ENCODE data around the gene NDUFA11.
"Not testable (repeated sequence)": the region's sequence is repeated elsewhere in the genome, so short reads cannot be mapped to it uniquely, and the experiment has no call there.

The NDUFA11 gene

DNA sequence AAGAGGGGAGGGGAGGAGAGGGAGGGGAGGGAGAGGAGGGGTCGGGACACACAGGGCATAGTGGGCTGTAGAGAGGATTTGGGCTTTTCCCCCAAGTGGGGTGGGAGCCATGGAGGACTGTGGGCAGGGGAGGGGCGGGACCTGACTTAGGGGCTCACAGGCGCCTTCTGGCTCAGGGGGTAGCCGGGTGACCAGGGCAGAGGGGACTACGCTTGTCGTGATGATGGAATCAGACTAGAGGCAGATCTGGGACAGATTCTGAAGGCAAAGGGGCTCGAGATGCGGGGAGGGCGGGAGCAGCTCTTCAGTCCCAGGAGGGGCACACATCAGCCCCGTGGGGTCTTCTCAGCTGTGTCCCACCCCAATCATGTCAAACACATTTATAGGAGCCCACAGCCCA, 13.5 kb downstream of the NDUFA11 start:
- DNase-seq (ENCODE audit: low read depth, low spot score): no peak

DNA sequence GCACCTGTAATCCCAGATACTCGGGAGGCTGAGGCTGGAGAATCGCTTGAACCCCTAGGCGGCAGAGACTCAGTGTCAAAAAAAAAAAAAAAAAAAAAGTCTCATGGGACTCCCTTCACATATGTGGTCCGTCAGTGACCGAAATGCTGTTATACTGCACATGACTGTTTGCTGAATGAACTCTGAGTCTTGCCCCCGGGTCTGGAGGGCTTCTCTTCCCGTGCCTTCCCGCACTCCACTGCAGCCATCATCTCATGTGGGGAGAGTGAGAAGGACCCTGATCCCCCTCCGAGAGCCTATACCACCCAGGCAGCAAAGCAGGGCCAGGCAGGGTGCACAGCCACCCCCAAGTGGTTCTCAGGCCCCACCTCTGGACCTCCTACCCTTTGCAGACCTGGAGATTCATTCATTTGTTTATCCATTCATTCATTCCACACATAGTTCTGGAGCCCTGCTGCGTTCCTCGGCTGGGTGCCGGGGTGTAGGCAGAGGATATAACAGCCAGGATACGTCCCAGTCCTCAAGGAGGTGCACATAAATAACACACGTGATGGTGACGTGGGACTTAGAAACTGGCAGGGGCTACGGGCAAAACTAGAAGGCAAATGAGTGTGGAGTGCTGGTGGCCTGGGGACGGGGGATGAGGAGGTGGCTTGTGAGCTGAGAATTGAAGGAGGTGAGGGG, 14.2 kb downstream of the NDUFA11 start:
- no peak for DNase-seq (ENCODE audit: low read depth, low spot score)

DNA sequence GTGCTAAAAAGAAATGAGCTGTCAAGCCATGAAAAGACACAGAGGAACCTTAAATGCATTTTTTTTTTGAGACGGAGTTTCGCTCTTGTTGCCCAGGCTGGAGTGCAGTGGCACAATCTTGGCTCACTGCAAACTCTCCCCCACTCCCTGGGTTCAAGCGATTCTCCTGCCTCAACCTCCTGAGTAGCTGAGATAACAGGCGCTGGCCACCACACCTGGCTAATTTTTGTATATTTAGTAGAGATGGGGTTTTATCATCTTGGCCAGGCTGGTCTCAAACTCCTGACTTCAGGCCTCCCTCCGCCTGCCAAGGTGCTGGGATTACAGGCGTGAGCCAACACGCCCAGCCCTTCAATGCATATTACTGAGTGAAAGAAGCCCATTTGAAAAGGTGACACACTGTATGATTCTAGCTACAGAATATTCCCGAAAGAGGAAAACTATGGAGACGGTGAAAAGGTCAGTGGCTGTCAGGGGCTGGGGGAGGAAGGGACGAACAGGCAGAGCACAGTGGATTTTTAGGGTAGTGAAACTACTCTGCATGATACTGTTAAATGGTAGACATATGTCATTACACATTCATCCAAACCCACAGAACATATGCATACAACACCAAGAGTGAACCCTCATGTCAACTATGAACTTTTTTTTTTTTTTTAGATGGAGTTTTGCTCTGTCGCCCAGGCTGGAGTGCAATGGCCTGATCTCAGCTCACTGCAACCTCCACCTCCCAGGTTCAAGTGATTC, 19.4 kb downstream of the NDUFA11 start:
- not testable (repeated sequence) for DNase-seq (ENCODE audit: low read depth, low spot score)

DNA sequence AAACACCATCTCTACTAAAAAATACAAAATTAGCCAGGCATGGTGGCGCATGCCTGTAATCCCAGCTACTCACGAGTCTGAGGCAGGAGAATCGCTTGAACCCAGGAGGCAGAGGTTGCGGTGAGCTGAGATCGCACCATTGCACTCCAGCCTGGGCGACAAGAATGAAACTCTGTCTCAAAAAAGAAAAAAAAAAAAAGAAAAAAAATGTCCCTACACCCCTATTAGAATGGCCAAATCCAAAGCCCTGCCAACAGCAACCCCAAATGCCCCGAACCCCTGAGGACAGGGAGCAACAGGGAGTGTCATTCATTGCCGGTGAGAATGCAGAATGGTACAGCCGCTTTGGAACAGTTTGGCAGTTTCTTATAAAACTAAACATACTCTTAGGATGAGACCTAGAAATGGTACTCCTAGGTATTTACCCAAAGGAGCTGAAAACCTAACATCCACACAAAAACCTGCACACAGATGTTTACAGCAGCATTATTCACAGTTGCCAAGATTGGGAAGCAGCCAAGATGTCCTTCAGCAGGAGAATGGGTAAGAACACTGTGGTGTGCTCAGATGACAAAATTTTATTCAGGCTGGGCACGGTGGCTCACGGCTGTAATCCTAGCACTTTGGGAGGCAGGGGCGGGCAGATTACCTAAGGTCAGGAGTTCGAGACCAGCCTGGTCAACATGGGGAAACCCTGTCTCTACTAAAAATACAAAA, 20.3 kb downstream of the NDUFA11 start:
- not testable (repeated sequence) for DNase-seq (ENCODE audit: low read depth, low spot score)

DNA sequence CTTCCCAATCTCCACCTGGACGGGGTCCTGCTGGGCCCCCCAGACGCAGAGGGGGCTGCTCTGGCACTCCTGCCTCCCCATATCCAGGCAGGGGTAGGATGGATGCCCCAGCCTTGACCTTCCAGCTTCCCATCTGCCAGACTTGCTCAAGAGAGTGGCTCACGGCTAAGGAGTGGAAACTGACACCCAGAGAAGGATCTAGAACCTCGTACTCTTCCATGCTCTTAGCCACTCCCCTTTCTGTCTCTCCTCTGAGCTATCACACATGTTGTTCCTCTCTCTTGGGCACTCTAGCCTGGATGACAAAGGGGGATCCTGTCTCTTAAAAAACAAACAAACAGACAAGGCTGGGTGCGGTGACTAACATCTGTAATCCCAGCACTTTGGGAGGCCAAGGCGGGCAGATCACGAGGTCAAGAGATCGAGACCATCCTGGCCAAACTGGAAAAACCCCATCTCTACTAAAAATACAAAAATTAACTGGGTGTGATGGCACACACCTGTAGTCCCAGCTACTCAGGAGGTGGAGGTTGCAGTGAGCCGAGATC, 21.1 kb downstream of the NDUFA11 start:
- DNase-seq (ENCODE audit: low read depth, low spot score): no peak

DNA sequence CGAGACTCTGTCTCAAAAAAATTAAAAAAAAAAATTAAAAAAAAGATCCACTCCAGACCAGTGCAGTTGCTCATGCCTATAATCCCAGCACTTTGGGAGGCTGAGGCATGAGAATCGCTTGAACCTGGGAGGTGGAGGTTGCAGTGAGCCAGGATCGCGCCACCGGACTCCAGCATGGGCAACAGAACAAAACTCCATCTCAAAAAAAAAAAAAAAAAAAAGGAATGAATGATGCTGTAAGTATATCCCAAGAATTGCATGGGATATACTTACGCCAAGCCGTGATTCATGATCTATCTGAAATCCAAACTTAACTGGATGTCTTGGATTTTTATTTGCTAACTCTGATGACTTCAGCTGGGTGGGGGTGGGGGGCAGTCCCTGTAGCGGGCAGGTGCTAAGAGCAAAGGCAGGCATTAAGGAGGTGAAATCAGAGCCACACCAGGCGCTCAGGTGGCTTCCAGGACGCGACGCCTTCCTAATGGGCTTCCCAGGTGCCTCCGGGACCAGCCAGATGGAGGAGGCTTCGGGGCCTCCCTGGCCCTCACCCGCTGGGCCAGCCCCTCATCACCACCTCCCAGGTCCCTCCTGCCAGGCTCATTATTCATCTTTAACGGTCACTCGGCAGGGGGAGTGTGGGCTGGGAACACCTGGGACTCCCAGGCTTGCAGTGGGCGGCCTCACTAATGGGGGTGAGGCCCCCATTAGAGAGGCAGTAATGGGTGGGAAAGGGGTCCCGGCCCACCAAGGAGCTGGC, 21.9 kb downstream of the NDUFA11 start:
- DNase-seq (ENCODE audit: low read depth, low spot score): no peak

DNA sequence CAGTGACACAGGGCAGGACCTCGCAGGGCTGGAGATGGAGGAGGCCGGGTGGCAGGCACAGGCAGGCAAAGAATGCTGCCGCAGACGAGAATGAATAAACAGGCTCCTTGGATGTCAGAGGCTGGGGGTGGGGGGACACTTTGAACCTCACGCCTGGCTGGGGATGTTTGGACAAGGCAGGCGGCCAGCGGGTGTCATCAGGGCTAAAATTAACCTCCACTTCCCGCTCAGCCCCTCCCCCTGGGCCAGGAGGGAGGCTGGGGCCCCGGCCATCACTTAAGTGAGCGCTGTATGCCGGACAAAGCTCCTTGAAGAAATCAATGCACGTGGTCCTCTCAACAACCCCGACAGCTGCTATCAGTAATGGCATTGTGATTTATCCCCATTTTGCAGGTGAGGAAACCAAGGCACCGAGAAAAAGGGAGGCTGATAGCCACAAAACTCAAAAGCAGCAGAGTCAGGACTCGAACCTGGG, 22.9 kb downstream of the NDUFA11 start:
- DNase-seq (ENCODE audit: low read depth, low spot score): peak; percentile 78

DNA sequence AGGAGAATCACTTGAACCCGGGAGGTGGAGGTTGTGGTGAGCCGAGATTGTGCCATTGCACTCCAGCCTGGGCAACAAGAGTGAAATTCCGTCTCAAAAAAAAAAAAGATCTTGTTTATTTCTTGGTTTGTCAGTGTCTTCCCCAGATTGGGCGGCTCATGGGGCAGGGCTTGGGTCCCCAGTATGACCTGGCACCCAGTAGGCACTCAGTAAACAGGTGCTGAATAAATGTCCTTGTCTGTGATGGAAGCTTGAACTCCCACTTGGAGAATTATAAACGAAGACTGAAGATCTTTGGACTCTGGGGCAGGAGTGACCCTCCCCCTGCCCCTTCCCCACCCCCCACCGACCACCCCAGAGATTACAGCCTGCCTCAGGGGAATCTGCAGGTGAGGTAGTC, 23.4 kb downstream of the NDUFA11 start:
- no peak for DNase-seq (ENCODE audit: low read depth, low spot score)

DNA sequence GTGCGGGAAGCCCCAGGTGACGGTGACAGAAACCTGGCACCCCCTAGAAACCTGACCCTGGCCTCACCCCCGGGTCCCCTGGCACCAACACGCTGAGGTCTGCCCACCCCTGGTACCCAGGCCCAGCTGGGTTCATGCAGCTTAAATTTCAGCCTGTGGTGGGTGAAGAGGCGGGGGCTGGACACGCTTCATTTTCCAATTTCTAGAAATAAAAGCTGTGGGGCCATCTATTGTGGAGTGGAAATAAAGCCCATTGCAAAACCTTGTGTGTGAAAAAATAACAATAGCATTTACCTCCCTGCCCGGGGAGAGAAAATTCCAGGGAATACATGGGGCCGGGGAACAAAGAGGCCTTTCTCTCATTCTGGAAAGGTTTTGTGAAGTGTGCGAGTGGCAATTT, 25.7 kb downstream of the NDUFA11 start:
- DNase-seq (ENCODE audit: low read depth, low spot score): no peak

DNA sequence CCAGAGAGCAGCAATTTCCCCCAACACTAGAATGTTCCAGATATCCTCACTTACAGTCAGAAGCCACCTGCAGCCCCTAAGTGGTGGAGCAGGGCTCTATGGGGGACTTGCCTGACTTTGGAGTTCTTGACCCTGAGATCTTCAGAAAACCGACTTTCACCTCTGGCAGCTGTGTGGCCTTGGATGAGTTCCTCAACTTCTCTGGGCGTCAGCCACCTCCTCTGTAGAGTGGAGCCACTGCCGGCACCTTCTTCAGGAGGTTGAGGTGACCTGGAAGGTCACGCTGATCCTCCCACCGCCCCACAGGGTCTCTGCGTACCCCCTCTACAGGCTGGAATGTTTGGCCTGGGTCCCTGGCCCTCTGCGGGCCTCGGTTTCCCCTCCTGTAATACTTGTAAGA, 26.2 kb downstream of the NDUFA11 start:
- DNase-seq (ENCODE audit: low read depth, low spot score): no peak

DNA sequence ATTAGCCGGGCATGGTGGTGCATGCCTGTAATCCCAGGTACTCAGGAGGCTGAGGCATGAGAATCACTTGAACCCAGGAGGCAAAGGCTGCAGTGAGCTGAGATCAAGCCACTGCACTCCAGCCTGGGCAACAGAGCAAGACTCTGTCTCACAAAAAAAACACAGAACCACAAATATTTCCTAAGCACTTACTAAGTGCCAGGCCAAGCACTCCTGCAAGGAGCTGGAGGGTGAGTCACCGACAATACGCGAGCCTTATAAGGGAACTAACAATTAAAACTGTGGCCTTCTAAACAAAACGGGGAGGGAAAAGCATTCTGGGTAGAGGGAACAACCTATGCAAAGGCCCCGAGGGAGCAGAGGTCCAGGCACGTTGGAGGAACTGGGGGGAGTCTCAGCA, 29.1 kb downstream of the NDUFA11 start:
- peak; percentile 36 for DNase-seq (ENCODE audit: low read depth, low spot score)

DNA sequence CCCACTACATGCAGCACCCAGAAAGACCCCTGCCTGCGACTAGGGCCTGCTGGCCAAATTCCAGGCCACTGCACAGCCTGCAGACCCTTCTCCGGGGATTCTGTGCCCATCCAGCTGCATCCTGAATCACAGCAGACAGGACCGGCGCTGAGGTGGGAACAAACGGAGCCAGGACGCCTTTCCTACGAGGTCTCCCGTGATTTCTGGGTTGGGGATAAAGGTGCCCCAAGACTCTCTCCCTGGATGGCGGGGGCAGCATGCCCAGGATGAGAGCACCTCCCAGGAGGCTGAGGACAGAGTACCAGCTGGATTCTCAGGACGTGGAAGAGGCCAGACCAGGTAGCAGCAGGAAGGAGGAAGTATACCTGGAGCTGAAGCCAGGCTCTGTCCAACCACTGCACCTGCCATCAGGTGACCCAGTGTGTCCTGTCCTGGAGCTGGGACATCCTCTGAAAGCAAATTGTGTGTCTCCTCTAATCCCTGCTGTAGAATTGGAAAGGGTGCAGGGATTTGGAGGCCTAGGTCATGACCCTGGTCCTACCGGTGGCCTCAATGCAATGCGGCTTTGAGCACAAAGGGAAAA, 29.9 kb downstream of the NDUFA11 start:
- DNase-seq (ENCODE audit: low read depth, low spot score): no peak

DNA sequence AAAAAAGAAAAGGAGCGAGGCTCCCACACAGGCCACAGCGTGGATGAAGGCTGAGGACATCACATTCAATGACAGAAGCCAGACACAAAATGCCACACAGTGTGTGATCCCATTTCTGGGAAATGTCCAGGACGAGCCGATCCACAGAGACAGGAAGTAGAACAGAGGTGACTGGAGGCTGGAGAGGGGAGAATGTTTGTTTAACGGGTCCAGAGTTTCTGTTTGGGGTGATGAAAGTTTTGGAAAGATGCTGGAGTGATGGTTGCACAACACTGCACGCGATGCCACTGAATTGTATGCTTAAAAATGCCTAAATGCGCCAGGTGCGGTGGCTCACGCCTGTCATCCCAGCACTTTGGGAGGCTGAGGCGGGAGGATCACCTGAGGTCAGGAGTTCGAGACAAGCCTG, 32.6 kb downstream of the NDUFA11 start:
- DNase-seq (ENCODE audit: low read depth, low spot score): no peak

DNA sequence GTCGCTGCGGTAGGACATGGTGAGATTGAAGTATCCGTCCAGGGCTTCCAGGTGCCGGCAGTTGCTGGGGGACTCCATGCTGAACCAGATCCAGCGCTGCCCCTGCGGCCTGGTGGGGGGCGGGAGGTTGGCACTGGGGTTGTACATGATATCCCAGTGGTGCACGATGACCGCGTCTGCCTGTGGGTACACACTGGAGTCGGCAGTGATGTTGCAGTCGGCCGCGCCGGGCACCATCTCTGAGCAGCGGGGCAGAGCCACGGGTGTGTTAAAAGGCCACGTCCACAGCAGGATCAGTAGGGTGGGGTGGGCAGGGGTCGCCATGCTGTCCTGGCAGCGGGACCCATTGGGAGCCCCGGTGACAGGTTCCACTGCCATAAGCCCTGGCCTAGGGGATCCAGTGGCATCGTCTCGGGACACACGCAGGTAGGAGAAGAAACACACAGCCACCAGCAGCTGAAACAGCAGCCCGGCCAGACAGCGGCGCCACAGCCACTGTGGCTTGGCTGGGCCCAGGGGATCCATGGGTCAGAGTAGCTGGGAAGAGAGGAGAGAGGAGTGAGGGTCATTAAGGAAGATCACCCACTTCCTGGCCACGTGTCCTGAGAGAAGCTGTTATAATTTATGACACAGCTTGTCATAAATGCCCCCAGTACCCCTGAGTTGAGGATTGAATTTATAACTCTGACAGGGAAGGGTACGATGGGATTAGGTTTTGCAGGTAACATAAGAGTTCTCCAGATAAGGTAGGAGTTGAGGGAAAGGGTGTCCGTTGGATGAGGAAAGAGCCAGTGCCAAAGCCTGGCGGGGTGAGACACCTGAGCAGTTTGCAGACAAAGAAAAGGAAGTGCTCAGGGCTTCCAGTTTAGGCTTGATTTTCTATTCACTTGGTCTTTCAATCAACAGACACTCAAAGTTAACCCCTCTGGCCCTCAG, 36.1 kb downstream of the NDUFA11 start:
- DNase-seq (ENCODE audit: low read depth, low spot score): no peak

DNA sequence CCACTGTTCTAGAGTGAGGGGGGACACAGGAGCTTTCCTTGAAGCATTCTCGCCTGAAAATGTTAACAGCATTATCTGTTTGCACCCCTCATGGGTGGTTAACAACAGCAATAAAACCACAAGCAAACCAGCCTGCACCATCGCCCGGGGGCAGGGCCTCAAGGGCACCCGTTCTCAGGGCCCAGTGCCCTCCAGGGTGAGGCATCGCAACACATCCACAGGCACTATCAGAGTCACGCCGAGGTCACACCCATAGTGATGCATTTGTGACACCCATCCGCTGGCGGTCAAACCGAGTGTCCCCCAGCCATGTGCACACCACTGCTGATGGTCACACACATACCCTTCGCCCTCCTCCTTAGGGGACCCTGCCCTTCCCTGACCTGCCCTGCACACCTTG, 37.8 kb downstream of the NDUFA11 start:
- DNase-seq (ENCODE audit: low read depth, low spot score): no peak

DNA sequence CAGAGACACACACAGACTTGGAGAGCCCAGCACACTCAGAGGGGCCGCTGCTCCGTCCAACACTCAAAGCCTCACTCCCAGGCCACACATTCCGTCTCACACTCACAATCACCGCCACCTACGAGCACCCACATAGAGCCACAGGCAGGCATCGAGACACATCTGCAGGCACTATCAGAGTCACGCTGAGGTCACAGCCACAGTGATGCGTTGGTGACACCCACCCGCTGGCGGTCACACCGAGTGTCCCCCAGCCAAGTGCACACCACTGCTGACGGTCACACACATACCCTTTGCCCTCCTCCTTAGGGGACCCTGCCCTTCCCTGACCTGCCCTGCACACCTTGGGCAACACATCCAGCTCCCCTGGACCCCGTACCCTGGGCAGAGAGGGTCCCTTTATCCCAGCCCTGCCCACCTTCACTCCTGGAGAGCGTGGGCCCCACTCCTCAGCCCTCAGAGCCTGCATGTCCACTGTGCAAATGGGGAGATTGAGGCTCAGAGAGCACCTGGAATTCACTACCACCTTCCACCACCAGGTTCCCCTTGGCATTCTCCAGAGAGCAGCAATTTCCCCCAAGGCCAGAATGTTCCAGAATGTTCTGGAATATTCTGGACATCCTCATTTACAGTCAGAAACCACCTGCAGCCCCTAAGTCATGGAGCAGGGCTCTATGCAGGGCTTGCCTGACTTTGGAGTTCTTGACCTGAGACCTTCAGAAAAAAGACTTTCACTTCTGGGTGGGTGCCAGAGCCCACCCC, 38.7 kb downstream of the NDUFA11 start:
- DNase-seq (ENCODE audit: low read depth, low spot score): no peak

DNA sequence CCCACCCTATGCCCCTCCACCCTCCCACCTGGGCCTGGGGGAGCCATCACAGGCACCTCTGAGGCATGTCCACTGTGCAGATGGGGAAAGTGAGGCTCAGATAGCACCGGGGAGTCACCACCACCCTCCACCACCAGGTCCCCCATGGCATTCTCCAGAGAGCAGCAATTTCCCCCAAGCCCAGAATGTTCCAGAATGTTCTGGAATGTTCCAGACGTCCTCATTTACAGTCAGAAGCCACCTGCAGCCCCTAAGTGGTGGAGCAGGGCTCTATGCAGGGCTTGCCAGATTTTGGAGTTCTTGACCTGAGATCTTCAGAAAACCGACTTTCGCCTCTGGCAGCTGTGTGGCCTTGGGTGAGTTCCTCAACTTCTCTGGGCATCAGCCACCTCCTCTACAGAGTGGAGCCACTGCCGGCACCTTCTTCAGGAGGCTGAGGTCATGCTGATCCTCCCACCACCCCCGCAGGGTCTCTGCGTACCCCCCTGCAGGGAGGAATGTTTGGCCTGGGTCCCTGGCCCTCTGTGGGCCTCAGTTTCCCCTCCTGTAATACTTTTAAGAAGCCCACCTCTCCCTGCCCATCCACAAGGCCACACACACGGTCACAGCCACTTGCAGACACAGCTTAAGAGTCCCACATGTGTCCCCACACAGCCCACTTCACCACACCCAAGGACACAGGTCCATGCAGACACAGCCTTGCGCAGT, 39.4 kb downstream of the NDUFA11 start:
- DNase-seq (ENCODE audit: low read depth, low spot score): no peak

DNA sequence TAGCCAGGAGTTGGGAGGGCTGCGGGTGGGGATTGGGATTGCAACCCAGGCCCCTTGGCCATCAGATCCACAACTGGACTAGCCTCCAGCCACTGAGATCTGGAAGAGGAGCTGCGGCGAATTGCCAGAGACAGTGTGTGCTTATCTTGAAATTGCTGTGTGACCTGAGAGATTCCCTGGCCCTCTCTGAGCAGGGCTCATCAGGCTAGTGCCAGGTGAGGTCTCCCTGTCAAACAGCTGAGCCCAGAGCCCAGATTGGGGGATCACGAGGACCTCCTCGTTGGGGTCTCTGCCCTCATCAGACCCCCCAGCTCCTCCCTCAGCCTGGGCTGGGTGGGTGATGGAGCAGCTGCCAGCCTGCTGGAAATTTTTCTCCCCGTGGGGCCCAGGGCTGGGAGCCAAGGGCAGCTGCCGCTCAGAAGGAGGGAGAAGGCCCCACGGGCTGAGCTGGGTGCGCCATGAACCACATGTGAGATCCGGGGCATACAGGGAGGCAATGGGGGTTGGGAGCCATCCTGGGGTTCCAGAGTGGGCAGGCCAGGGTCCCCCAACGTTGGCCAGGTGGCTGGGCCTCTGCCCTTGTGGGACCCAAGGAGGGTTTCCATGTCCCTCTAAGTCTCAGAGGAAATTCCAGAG, 40.4 kb downstream of the NDUFA11 start:
- DNase-seq (ENCODE audit: low read depth, low spot score): no peak
